HG03439 (cell line): Measurements from ENCODE around the gene LSM2.

ENCODE experiments used
- ATAC-seq: cut with Tn5 transposase; IDR thresholded peaks from one replicate; pipeline ENCODE4 v1.9.1; 2021; ENCODE audit warnings: mild to moderate bottlenecking, moderate library complexity; ENCODE audit not compliant: unreplicated experiment

LSM2 gene

GRCh38 chr6:31752739-31753319, 53.9 kb downstream of the LSM2 start:
- no peak for ATAC-seq

- ATAC-seq: no peak
Measured at GRCh38 chr6:31750411-31751022, 56.2 kb downstream of the LSM2 start.

DNA sequence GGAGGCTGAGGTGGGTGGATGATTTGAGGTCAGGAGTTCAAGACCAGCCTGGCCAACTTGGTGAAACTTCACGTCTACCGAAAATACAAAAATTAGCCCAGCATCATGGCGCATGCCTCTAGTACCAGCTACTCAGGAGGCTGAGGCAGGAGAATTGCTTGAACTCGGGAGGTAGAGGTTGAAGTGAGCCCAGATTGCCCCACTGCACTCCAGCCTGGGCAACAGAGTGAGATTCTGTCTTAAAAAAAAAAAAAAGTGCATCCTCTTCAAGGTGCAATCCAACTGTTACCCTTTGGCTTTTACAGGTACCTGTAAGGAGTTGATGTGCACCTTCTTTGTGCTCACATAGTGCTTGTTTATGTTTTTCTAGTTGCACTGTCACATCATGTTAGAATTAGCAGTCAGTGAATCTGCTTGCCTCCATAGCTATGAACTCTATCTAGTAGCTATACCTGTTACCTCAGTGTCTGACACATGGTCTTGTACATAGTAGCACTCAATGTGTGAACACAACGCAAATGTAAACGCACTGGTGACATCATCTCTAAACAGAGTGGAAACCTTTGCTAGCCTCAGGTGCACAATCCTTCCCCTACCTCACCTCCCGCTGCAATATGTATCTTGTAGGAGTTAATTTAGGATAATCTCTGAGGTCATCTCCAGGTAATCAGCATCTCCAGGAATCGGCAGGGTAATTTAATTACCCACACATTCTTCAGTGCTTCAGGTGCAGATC, 57.3 kb downstream of the LSM2 start:
- no peak for ATAC-seq
